GM12878 (cell line): Measurements from ENCODE around the gene HDAC9. TPM values are rescaled to one million over a fixed set of nuclear protein-coding genes. Genes with fewer than 3 reads are reported as not detected.

Experiments used
- ATAC-seq: fragments of 200-7000 bp; cut with Tn5 transposase; 3 replicates; pipeline ENCODE4 v1.9.1; 2020; ENCODE audit warnings: mild to moderate bottlenecking, moderate library complexity
- BruUV-seq: library from RNA; stranded (reverse); fragments of 400-500 nt; replicated peaks from 2 replicates; lab custom pipeline; 2021; lab: Mats Ljungman, UMichigan
- CTCF ChIA-PET: fragments of 300-600 bp; sonication (Branson Sonifier 250); formaldehyde crosslinking; extraction: SDS; loops from one replicate; lab custom pipeline; 2021; ENCODE audit warnings: inconsistent platforms; lab: Yijun Ruan, JAX
- POLR2A ChIA-PET: fragments of 350-600 bp; formaldehyde crosslinking; extraction: SDS; loops from one replicate; lab custom pipeline; 2021; ENCODE audit warnings: inconsistent platforms; lab: Charles Lee
- RAD21 ChIA-PET: fragments of 300-600 bp; sonication (Branson Sonifier 250); formaldehyde crosslinking; loops from one replicate; lab custom pipeline; 2023; ENCODE audit warnings: antibody characterized with exemption; ENCODE audit not compliant: unreplicated experiment; lab: Charles Lee
- SMC1A ChIA-PET: fragments of 300-600 bp; sonication (Branson Sonifier 250); formaldehyde crosslinking; loops from one replicate; lab custom pipeline; 2023; ENCODE audit not compliant: unreplicated experiment, uncharacterized antibody; lab: Charles Lee
- DNase-seq: peaks from one replicate; pipeline ENCODE4 v3.0.0-alpha.2; 2011; ENCODE audit warnings: low read depth, low spot score
- FAIRE-seq: peaks from 3 replicates; lab custom pipeline; 2011; peaks lifted over from hg19 to GRCh38; lab: Jason Lieb, UNC
- H2AFZ ChIP-seq: 2 replicates; pipeline ENCODE4 v1.6.0; 2011; ENCODE audit warnings: low read depth, low read length, control low read depth; ENCODE audit not compliant: control insufficient read depth
- H3K27ac ChIP-seq: 2 replicates; pipeline ENCODE4 v1.5.1; 2011; ENCODE audit warnings: control low read depth; ENCODE audit not compliant: control insufficient read depth, insufficient read depth
- H3K27me3 ChIP-seq, 2 experiments: replicated peaks in 1 of 2; 2 replicates each; pipeline versions ENCODE4 v1.6.0 to v1.6.1; 2011; ENCODE audit warnings: low read length in 1 of 2; ENCODE audit not compliant: control insufficient read depth in 2 of 2, insufficient read depth in 2 of 2
- H3K36me3 ChIP-seq, 2 experiments: 2 replicates each; pipeline ENCODE4 v1.5.1; 2011; ENCODE audit warnings: low read length in 1 of 2; ENCODE audit not compliant: control insufficient read depth in 2 of 2, insufficient read depth in 2 of 2
- H3K4me1 ChIP-seq: 2 replicates; pipeline ENCODE4 v1.6.1; 2011; ENCODE audit warnings: mild to moderate bottlenecking, low read length, moderate library complexity, mixed read lengths; ENCODE audit not compliant: control insufficient read depth, insufficient read depth
- H3K4me2 ChIP-seq: 2 replicates; pipeline ENCODE4 v1.6.0; 2011; ENCODE audit warnings: control low read depth; ENCODE audit not compliant: control insufficient read depth, insufficient read depth
- H3K4me3 ChIP-seq: fragments of 200-600 bp; sonication (generic); 2 replicates; pipeline ENCODE4 v1.5.1; 2016
- H3K79me2 ChIP-seq: 2 replicates; pipeline ENCODE4 v1.6.0; 2011; ENCODE audit warnings: low read length; ENCODE audit not compliant: control insufficient read depth, insufficient read depth
- H3K9ac ChIP-seq: 2 replicates; pipeline ENCODE4 v1.8.0; 2011; ENCODE audit warnings: low read length, control low read depth, mixed read lengths; ENCODE audit not compliant: control insufficient read depth, insufficient read depth
- H3K9me3 ChIP-seq: replicated peaks from 3 replicates; pipeline ENCODE4 v1.5.1; 2011; ENCODE audit warnings: mild to moderate bottlenecking, low read length; ENCODE audit not compliant: control insufficient read depth, insufficient read depth
- H4K20me1 ChIP-seq: 2 replicates; pipeline ENCODE4 v1.6.0; 2011; ENCODE audit not compliant: control insufficient read depth, insufficient read depth
- CBX3 ChIP-seq: fragments of 200-600 bp; sonication (generic); IDR thresholded peaks from 2 replicates; pipeline ENCODE4 v1.6.1; 2016; ENCODE audit warnings: low read depth, borderline replicate concordance
- RAD21 ChIP-seq: IDR thresholded peaks from 2 replicates; pipeline ENCODE4 v1.6.1; 2011; ENCODE audit warnings: mild to moderate bottlenecking, low read depth, low read length, moderate library complexity; ENCODE audit not compliant: insufficient read depth
- WGBS: methylation state at CpG from one replicate; pipeline ENCODE4 v1.1.6; 2016; ENCODE audit warnings: low lambda C conversion rate; ENCODE audit not compliant: insufficient replicate concordance, insufficient coverage; ENCODE audit errors: missing lambda C conversion rate; 5-methylcytosine and 5-hydroxymethylcytosine counted together
- in situ Hi-C: fragments of 300-500 bp; cut with MboI; formaldehyde crosslinking; loops from 9 replicates; pipeline ENCODE4 v1.14.3; 2018; ENCODE audit warnings: mixed read lengths
- intact Hi-C: fragments of 100-400 bp; cut with micrococcal nuclease; formaldehyde crosslinking; loops from one replicate; pipeline ENCODE4 v1.14.2; 2022; ENCODE audit not compliant: unreplicated experiment
- polyA plus RNA-seq, 11 experiments: library from polyadenylated mRNA; depleted of rRNA in 4 of 11; unstranded in 6 of 11; stranded (reverse) in 5 of 11; fragments of >200 nt; fragmentation: Nextera tagmentation in 4 of 11; fragmentation: Illumina TruSeq in 1 of 11; extraction: Ambion mirVana in 4 of 11; extraction: Trizol in 1 of 11; gene quantifications; 1 replicate in 1 of 11; 2 replicates in 10 of 11; pipeline versions ENCODE4 v1.2.1 to v1.2.3, GENCODE V29; 2011 to 2016; ENCODE audit warnings: inconsistent platforms in 2 of 11, missing spikeins in 2 of 11, low read depth in 1 of 11
- total RNA-seq, 4 experiments: library from RNA; depleted of rRNA in 3 of 4; stranded (reverse); fragments of >200 nt in 3 of 4; fragmentation: Illumina TruSeq in 1 of 4; extraction: Trizol in 1 of 4; gene quantifications; 2 replicates each; pipeline versions ENCODE4 v1.2.1 to v1.2.3, GENCODE V29; 2013 to 2021
- TF ChIP-seq, protein P1 (sequence below), 3 experiments: IDR thresholded peaks in 2 of 3; conservative IDR thresholded peaks in 1 of 3; 2 replicates each; pipeline ENCODE4 v1.5.1; 2011; ENCODE audit warnings: low read depth in 3 of 3, low read length in 3 of 3, mild to moderate bottlenecking in 3 of 3, control low read depth in 2 of 3, moderate library complexity in 2 of 3, inconsistent platforms in 1 of 3, mixed read lengths in 1 of 3; ENCODE audit not compliant: control insufficient read depth in 2 of 3, insufficient read depth in 1 of 3; ENCODE audit errors: extremely low read depth in 1 of 3

Gene HDAC9
- total and polyA plus RNA-seq, 10 of the 15 experiments (the other 5 are each of a cell fraction or from before 2014, with no cell fraction given) = 0.73 to 12.8 (median 0.92) TPM

DNA sequence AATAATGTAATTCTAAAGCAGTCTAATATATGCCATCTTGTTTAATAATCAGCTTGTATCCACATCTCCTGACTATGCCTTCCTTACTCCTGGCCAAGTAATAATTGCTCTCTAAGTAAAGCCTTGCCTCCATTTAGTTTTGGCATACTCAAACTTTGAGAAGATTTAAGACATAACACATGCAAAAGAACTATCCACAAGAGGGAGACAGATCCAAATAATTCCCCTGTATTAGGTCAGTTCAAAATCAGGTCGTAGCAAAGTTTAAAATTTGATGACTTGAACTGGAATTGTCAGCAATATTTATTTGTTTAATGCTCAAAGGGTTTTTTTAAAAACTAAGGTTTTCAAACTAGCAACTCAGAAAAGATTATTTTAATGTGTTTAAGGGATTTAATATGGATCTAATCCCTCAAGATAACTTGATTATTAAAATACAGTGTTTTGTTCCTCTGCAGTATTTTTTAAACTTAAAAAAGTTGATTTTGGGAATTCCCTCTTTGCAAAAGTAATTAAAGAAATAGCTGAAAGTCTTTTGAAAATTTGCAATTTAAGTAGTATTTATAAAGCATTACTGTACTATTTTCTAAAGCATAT, 95.3 kb downstream of the HDAC9 start:
- H3K9me3 ChIP-seq = no peaks in the 10 kb centered on the region
- ChIA-PET SMC1A (interaction anchor here (0.8 to 1.4 kb wide), 4 partner anchors 11 to 238 kb away, joined by 3 to 5 read pairs (median 4); no protein-coding TSS in a partner anchor), CTCF (interaction anchor here (0.7 to 2.5 kb wide), 10 partner anchors 8 to 909 kb away, joined by 3 to 16 read pairs (median 4); no protein-coding TSS in a partner anchor), POLR2A (no interaction called here), RAD21 (interaction anchor here (1.5 kb wide), 1 partner anchor 238 kb away, joined by 3 read pairs; no protein-coding TSS in a partner anchor)
- H2AFZ ChIP-seq = no peak overlapping the region
- no peaks in the 10 kb centered on the region for H3K79me2 ChIP-seq
- intact Hi-C loops (loop anchor here (2.0 to 10.0 kb wide), 3 partner anchors 76 to 1074 kb away; no protein-coding TSS in a partner anchor), in situ Hi-C loops (no loop called here)
- ATAC-seq = peak; percentile 69
- TF ChIP-seq, protein P1, sequence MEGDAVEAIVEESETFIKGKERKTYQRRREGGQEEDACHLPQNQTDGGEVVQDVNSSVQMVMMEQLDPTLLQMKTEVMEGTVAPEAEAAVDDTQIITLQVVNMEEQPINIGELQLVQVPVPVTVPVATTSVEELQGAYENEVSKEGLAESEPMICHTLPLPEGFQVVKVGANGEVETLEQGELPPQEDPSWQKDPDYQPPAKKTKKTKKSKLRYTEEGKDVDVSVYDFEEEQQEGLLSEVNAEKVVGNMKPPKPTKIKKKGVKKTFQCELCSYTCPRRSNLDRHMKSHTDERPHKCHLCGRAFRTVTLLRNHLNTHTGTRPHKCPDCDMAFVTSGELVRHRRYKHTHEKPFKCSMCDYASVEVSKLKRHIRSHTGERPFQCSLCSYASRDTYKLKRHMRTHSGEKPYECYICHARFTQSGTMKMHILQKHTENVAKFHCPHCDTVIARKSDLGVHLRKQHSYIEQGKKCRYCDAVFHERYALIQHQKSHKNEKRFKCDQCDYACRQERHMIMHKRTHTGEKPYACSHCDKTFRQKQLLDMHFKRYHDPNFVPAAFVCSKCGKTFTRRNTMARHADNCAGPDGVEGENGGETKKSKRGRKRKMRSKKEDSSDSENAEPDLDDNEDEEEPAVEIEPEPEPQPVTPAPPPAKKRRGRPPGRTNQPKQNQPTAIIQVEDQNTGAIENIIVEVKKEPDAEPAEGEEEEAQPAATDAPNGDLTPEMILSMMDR (IDR thresholded peaks at IDR 0.05 in 2 of 3, conservative IDR thresholded peaks at IDR 0.05 in 1 of 3; ENCODE audit: control insufficient read depth in 2 of 3, extremely low read depth in 1 of 3, insufficient read depth in 1 of 3, low read depth in 3 of 3, low read length in 3 of 3) = peak; percentile 22 to 39 (median 30); a peak in 3 of 6 replicates
- no peak for TF ChIP-seq CBX3
- peak; percentile 53 for TF ChIP-seq RAD21
- H3K4me2 ChIP-seq = no peak overlapping the region
- no peaks in the 10 kb centered on the region for H4K20me1 ChIP-seq
- H3K36me3 ChIP-seq = no peaks in the 10 kb centered on the region; a peak in 1 of 4 replicates
- no peaks in the 10 kb centered on the region for H3K4me1 ChIP-seq
- no peak for DNase-seq
- H3K27me3 ChIP-seq = no peaks in the 10 kb centered on the region
- H3K27ac ChIP-seq = no peak overlapping the region
- FAIRE-seq = no peak
- WGBS = 82% methylated on average over 1 of the region's 1 CpG
- H3K9ac ChIP-seq = no peak overlapping the region
- no peak overlapping the region for H3K4me3 ChIP-seq
- no TSS peak for BruUV-seq
